ENCODE measurements around the gene ELMO1. TPM values are rescaled to one million over a fixed set of nuclear protein-coding genes. Genes with fewer than 3 reads are reported as not detected.

ELMO1 gene
- polyA plus RNA-seq, 1 donor (not counting 4 experiments of a cell fraction or from before 2014, with no cell fraction given) = not detected

DNA sequence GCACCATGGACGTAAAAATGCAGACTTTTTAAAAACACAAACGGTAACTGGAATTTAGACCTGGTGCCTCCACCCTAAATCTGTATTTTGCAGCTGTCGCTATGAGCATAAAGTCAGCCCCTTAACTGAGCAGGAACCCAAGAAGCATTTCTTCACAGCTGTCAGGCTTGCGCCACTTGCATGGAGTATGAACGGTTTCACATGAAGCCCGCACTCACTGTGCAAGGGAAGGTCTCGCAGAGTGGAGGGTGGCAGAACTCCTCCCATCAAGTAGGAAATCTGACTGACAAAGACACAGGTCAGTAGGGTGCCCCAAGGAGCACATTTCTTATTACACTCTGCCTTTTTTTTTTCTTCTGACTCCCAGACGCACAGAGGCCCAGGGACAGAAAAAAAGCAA lies 58.5 kb downstream of the ELMO1 start:
- Histone ChIP-seq H3K9me3 (ENCODE audit: control insufficient read depth, low read depth, low read length) (no peaks in the 10 kb centered on the region), H3K9me1 (ENCODE audit: control insufficient read depth, extremely low read depth, insufficient read depth, low read length) (no peaks in the 10 kb centered on the region), H2AFZ (ENCODE audit: control insufficient read depth, low read length) (no peak overlapping the region), H3K27me3 (ENCODE audit: control insufficient read depth, extremely low read depth, insufficient read depth, low read length) (no peaks in the 10 kb centered on the region), H3K4me2 (ENCODE audit: control insufficient read depth, extremely low read depth, insufficient read depth, low read depth, low read length) (no peak overlapping the region), H3K27ac (ENCODE audit: control insufficient read depth, insufficient read depth, low read length) (no peak overlapping the region), H3K36me3 (ENCODE audit: control insufficient read depth in 2 of 2, extremely low read depth in 1 of 2, insufficient read depth in 2 of 2, low read length in 2 of 2) (no peaks in the 10 kb centered on the region), H3K4me1 (ENCODE audit: control insufficient read depth, extremely low read depth, insufficient read depth, low read length) (no peaks in the 10 kb centered on the region), H4K20me1 (ENCODE audit: control insufficient read depth, extremely low read depth, insufficient read depth, low read length) (no peaks in the 10 kb centered on the region), H3K4me3 (ENCODE audit: control insufficient read depth in 2 of 3, extremely low read depth in 1 of 3, insufficient read depth in 2 of 3, low read depth in 1 of 3, low read length in 3 of 3) (no peak overlapping the region), H3K9ac (ENCODE audit: control insufficient read depth, extremely low read depth, insufficient read depth, low read length) (no peak overlapping the region), H3K79me2 (ENCODE audit: control insufficient read depth, insufficient read depth, low read length) (no peaks in the 10 kb centered on the region)
- no peak for TF ChIP-seq EZH2 (IDR thresholded peaks at IDR 0.05; ENCODE audit: low read length)
- TF ChIP-seq, protein P1, sequence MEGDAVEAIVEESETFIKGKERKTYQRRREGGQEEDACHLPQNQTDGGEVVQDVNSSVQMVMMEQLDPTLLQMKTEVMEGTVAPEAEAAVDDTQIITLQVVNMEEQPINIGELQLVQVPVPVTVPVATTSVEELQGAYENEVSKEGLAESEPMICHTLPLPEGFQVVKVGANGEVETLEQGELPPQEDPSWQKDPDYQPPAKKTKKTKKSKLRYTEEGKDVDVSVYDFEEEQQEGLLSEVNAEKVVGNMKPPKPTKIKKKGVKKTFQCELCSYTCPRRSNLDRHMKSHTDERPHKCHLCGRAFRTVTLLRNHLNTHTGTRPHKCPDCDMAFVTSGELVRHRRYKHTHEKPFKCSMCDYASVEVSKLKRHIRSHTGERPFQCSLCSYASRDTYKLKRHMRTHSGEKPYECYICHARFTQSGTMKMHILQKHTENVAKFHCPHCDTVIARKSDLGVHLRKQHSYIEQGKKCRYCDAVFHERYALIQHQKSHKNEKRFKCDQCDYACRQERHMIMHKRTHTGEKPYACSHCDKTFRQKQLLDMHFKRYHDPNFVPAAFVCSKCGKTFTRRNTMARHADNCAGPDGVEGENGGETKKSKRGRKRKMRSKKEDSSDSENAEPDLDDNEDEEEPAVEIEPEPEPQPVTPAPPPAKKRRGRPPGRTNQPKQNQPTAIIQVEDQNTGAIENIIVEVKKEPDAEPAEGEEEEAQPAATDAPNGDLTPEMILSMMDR (optimal IDR thresholded peaks at IDR 0.05 in 1 of 3, IDR thresholded peaks at IDR 0.05 in 1 of 3, conservative IDR thresholded peaks at IDR 0.05 in 1 of 3; ENCODE audit: extremely low read depth in 1 of 3, insufficient read depth in 2 of 3, low read length in 3 of 3) = no peak
- FAIRE-seq (no peak), DNase-seq (ENCODE audit: low read depth, low spot score) (no peak)
- dilution Hi-C loops (cut with MboI; ENCODE audit: extremely low pct_ligation_motif_present, low sequenced_read_pairs) = no loop called here

DNA sequence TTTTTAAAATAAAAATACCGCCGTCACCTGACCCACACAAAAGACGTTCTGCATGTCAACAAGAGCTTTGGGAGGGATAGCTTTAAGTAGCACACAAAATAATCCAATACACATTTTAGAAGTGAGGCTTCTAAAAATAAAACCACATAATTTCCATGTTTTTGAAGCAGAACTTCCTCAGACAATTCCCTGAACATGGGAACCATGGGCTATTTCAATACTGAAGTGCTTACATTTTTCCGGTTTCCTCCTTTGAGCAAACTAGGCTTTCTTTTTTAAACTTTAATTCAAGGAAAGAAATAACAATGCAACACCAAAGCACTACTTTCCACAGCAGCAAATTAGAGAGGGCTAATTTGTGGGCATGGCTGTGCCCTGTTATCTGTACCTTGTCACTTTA lies 59.9 kb downstream of the ELMO1 start:
- H3K27ac ChIP-seq (ENCODE audit: control insufficient read depth, insufficient read depth, low read length) = no peak overlapping the region
- dilution Hi-C loops (cut with MboI; ENCODE audit: extremely low pct_ligation_motif_present, low sequenced_read_pairs) = no loop called here
- H3K4me3 ChIP-seq (ENCODE audit: control insufficient read depth in 2 of 3, extremely low read depth in 1 of 3, insufficient read depth in 2 of 3, low read depth in 1 of 3, low read length in 3 of 3) = no peak overlapping the region
- FAIRE-seq = no peak
- H4K20me1 ChIP-seq (ENCODE audit: control insufficient read depth, extremely low read depth, insufficient read depth, low read length) = no peaks in the 10 kb centered on the region
- no peak overlapping the region for H3K4me2 ChIP-seq (ENCODE audit: control insufficient read depth, extremely low read depth, insufficient read depth, low read depth, low read length)
- no peaks in the 10 kb centered on the region for H3K4me1 ChIP-seq (ENCODE audit: control insufficient read depth, extremely low read depth, insufficient read depth, low read length)
- no peak overlapping the region for H2AFZ ChIP-seq (ENCODE audit: control insufficient read depth, low read length)
- no peak for TF ChIP-seq EZH2 (IDR thresholded peaks at IDR 0.05; ENCODE audit: low read length)
- TF ChIP-seq, protein P1 (optimal IDR thresholded peaks at IDR 0.05 in 1 of 3, IDR thresholded peaks at IDR 0.05 in 1 of 3, conservative IDR thresholded peaks at IDR 0.05 in 1 of 3; ENCODE audit: extremely low read depth in 1 of 3, insufficient read depth in 2 of 3, low read length in 3 of 3) = no peak
- H3K9me3 ChIP-seq (ENCODE audit: control insufficient read depth, low read depth, low read length) = no peaks in the 10 kb centered on the region
- no peak for DNase-seq (ENCODE audit: low read depth, low spot score)
- no peaks in the 10 kb centered on the region for H3K9me1 ChIP-seq (ENCODE audit: control insufficient read depth, extremely low read depth, insufficient read depth, low read length)
- no peaks in the 10 kb centered on the region for H3K27me3 ChIP-seq (ENCODE audit: control insufficient read depth, extremely low read depth, insufficient read depth, low read length)
- H3K9ac ChIP-seq (ENCODE audit: control insufficient read depth, extremely low read depth, insufficient read depth, low read length) = no peak overlapping the region
- H3K79me2 ChIP-seq (ENCODE audit: control insufficient read depth, insufficient read depth, low read length) = no peaks in the 10 kb centered on the region
- no peaks in the 10 kb centered on the region for H3K36me3 ChIP-seq (ENCODE audit: control insufficient read depth in 2 of 2, extremely low read depth in 1 of 2, insufficient read depth in 2 of 2, low read length in 2 of 2)

Measured in keratinocyte (primary cell).